G401 (cell line): ENCODE data around the gene LSM3. TPM values are rescaled to one million over a fixed set of nuclear protein-coding genes. Genes with fewer than 3 reads are reported as not detected.
"Not testable (repeated sequence)": the region's sequence is repeated elsewhere in the genome, so short reads cannot be mapped to it uniquely, and the experiment has no call there.

Experiments
- DNase-seq: peaks from one replicate; pipeline ENCODE4 v3.0.0-alpha.2; 2015; ENCODE audit warnings: low spot score
- in situ Hi-C: cut with HindIII; loops from 2 replicates; pipeline ENCODE4 v1.10.0; 2016; ENCODE audit warnings: low sequenced_read_pairs, mixed read lengths
- total RNA-seq: library from RNA; depleted of rRNA; stranded (reverse); fragments of >200 nt; shearing (Covaris generic); gene quantifications from 2 replicates; pipeline ENCODE4 v1.2.3, GENCODE V29; 2014

LSM3 gene
- total RNA-seq, 1 experiment from 2014 or later = 33.1 TPM

DNA sequence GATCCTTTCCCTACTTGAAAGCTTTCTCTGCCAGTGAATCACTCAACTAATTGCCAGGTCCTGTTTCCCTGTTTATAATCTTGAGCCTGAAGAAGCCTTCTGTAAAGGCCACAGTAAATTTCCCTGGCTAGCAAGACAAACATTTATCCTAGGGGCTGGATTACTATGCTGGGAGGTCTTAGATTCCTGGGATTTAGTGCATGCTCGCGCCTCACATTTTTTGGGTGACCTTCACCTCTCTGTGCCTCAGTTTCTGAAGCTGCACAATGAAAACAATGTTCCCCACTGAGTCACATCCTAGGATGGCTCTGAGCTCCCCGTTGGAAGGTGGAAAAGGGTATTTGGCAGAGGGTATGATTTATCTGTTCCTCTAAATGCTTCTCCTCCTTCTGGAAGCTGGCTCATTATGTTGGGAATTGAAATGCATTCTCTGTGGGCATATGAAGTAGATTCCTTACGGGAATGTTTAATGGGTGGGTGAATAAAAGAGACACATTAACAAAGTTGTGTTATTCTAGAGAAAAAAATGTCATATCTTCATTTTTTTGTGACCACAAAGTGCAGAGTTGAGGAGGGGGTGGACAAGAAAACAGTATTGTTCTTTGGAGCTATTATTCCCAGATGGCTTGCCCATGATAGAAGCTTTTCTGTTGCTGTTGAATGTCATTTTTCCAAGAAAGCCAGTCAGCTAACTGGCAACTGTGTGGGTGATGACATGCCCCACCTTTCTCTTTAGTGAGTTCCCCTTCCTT, 32.4 kb downstream of the LSM3 start:
- in situ Hi-C loops = no loop called here
- DNase-seq = no peak

DNA sequence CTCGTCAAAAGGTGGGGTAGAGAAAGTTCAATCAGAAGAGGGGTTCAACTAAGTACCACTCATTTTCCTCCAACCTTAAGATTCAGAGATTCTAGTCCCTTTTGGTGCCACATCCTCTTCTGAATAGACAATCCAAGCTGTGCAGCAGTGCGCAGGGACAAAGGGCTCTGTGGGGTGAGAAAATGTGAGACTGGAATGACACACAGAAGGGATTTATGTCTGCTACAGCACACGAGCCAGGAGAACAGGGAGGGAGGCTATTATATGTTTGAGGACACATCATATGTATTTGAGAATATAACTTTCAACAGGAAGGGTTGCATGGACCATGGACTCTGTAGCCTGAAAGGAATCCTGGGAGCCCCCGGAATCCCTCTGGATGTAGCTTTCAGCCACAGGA, 33.0 kb downstream of the LSM3 start:
- in situ Hi-C loops = no loop called here

DNA sequence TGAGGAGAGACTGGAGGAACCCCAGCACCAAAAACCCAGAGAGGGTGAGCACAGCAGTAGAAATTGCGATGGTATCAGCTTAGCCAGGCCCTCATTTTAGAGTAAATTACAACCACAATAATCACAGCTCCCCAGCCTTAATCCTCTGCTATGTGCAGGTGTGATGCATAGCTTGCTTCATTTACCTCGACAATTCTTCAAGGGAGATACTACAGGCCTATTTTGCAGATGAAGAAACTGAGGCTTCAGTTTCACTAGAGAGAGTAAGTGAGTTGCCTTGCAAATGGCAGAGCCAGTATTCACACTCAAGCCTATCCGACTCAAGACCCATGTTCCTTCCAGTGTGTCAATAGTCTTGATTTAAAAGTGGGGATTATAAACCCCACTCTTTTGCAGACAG, 33.4 kb downstream of the LSM3 start:
- DNase-seq = no peak
- in situ Hi-C loops = no loop called here

More for the DNA sequence above, 33.0 kb downstream of the LSM3 start:
- no peak for DNase-seq

DNA sequence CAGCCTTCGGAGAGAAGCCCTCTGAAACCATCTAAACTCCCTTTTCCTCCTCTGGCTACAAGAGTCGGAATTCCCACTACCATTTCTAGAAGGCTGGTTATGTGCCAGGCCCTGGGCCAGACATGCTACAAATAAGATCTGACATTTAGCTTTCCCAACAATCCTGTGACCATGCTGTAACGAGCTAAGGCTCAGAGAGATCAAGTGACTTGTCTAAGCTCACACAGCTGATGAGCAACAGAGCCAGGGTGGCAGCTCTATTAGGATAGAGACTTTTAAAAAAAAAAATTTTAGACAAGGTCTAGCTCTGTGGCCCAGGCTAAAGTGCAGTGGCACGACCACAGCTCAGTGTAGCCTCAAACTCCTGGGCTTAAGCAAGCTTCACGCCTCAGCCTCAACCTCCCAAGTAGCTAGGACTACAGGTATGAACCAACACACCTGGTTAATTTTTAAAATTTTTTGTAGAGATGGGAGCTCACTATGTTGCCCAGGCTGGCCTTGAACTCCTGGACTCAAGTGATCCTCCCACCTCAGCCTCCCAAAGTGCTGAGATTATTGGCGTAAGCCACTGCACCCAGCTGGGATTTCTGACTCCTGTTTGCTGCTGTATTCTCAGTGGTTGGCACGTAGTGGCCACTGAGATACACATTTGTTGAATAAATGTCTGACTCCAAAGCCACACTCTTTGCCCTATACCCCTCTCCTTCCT, 34.6 kb downstream of the LSM3 start:
- no peak for DNase-seq
- in situ Hi-C loops = no loop called here

DNA sequence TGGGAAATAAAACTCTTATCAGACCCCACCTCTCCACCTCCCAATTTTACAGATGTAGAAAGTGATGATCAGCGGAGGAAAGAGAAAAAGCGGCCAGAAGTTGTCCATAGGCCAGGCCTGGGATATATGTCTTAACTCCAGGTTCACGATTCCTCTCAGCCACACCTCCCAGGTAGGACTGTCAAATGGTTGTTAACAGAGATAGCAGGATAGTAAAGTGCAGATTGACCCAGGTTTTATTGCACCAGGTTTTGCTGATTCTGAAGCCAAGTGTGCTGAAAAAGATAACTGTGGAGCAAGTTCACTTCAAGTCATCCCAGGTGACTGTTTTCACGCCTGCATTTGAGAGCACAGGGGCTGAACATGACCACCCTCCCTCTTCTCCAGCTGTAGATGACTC, 36.1 kb downstream of the LSM3 start:
- in situ Hi-C loops = no loop called here
- DNase-seq = no peak

DNA sequence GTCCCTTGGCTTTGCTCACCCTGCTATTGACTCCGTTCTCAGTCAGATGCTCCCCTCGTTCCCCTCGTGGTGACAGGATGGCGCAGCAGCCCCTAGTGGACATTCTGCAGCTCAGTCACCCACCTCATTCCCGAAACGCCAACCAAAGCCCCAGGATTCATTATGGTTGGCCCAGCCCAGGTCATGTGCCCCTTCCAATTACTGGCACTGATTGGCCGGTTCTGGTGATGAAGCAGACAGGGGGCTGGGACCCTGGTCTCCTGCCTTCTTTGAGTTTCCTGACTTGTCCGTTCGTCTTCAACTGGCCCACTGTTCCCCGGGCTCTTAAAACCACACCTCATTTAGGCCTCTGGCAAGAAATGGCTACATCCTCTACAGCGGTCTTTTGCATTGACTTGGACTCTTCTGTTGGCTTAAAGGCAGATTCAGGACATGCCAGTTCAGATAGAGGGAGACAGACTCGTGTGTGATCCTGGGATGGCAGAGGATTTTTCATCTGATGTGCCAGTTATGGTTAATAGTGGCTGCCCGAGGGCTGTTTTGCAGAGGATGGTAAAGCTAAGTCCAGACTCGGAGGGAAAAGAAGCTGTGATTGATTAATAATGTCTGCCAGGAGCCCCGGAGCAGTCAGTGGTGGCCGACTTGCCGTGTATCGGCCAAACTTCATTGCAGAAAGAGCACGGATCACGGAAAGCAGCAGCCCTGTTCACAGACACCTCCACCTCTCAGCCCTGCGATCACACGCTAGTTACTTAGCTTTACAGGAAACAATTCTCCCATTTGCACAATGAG, 37.8 kb downstream of the LSM3 start:
- in situ Hi-C loops = no loop called here
- DNase-seq = peak; percentile 89

DNA sequence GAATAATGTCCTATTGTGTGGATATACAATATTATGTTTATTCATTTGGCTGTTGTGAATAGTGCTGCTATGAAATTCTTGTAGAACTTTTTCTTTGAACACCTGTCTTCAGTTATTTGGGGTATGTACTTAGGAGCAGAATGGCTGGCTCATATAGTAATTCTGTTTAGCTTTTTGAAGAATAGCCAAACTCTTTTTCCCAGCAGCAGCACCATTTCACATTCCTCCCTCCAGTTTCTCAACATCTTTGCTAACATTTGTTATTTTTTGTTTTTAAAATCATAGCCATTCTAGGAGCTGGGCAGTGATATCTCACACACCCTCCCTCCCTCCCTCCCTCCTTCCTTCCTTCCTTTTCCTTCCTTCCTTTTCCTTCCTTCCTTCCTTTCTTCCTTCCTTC, 39.7 kb downstream of the LSM3 start:
- in situ Hi-C loops = no loop called here
- no peak for DNase-seq

DNA sequence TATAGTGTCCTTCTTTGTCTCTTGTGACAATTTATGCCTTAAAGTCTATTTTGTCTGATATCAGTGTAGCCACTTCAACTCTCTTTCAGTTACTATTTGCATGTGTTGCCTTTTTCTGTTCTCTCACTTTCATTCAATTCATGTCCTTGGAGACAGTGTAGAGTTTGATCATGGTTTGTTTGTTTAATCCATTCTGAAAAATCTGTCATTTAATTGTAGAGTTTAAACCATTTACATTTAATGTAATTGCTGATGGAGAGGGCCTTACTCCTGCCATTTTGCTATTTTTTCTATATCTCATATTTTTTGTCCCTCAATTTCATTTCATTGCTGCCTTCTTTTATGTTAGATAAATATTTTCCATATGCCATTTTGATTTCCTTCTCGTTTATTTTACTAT, 42.3 kb downstream of the LSM3 start:
- no peak for DNase-seq
- in situ Hi-C loops = no loop called here

DNA sequence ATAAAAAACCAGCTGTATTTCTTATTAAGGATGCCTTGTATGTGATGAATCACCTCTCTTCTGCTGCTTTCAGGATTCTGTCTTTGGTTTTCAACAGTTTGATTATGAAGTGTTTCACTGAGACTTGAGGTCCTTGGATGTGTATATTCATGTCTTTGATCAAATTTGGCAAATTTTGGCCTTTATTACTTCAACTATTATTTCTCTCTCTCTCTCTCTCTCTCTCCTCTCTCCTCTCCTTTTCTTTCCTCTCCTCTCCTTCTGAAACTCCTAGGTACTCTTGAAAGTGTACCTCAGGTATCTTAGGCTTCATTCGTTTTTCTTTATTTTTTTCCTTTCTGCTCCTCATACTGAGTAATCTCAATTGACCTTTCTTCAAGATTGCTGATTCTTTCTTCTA, 43.3 kb downstream of the LSM3 start:
- in situ Hi-C loops = no loop called here
- no peak for DNase-seq

DNA sequence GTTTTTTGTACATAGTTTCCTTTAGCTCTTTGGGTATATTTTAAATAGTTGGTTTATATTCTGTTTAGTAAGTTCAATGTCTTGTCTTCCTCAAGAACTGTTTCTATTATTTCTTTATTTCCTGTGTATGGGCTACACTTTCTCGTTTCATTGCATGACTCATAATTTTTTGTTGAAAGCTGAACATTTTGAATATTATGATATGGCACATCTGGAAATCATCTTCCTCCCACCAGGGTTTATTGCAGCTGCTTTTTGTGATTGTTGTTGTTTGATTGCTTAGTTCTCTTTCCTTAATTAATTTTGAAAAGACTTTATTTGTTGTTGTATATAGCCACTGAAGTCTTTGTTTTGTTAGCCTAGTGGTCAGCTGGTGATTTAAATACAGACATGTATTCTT, 43.8 kb downstream of the LSM3 start:
- in situ Hi-C loops = no loop called here
- DNase-seq = no peak

DNA sequence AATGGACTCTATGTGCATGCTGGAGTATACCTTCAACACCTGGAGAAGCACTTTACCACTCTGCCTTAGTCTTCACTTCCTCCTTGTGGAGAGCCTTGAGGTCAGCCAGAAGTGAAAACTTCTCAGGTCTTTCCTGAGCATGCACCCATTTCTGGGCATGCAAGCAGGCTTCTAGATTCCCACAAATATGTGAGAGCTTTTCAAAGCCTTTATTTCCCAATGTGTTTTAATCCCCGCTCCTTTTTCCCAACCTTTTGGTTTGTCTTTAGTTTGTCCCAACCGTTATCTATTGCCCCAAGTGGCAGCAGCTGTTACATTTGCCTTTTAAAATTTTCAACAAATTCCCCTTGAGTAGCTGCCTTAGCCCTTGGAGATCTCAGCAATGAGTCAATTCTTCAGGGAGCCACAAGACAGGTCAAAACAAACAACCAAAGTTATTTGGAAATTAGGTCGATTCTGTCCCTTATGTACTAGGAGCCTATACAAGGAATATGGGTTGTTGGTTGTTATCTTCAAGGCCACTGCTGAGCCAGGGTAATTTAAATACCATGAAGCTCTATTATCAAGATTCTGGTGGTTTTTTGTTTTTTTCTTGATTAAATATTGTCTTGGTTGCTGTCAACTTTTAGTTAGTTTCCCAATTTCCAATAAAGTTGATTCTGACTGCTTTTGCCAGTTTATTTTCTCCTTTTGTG, 44.4 kb downstream of the LSM3 start:
- in situ Hi-C loops = no loop called here
- DNase-seq = no peak

DNA sequence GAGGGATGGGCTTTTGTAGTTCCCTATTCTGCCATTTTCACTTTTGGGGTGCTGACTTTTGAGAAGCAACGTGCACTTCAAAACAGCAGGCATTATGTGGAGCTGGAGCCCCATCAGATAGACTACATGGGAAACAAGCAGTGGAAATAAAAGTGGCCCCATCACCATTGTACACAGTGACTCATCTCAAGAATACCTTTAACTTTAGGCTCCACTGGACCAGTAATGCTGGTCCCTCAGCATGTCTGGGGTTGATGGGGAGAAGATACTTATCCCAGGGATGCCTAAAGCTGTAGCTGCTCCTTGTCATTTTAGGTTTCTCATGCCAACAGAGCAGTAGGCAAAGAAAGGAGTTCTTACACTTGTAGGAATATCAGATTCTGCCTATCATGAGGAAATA, 45.0 kb downstream of the LSM3 start:
- no peak for DNase-seq
- in situ Hi-C loops = no loop called here

DNA sequence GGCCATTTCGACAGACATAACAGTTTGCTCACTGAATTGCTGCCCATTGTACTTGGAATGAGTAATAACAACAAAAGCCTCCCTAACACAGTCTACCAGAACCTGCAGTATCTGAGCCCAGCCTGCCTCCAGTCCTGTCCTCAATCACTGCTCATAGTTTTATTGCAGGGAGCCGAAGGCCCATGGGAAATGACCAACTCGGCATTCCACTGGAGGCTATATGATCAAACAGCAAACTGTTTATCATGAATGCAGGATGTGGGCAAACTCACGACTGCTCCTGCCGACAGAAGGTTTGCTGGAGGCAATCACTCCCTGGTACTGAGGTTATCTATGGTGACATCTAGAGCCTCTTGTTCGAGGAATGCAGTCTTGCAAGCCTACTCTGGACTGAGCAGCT, 46.3 kb downstream of the LSM3 start:
- no peak for DNase-seq
- in situ Hi-C loops = no loop called here

DNA sequence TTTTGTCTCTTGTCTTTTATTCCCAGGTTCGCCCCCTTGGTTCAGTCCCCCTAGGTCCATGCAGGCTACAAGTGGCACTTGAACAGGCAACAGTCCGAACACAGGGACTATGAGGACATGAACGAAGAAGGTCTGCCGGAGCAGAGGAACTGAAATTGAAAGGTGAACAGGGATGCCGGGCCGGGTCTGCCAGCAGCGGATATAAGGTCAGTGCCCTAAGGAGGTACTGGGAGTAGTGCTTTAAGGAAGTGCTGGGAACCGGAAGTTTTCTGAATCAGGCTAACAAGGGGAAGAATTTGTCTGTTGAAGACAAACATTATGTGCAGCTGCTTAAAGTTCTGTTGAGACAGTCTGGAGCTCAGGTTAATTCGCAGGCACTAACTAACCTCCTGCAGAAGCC, 46.8 kb downstream of the LSM3 start:
- DNase-seq = no peak
- in situ Hi-C loops = no loop called here

DNA sequence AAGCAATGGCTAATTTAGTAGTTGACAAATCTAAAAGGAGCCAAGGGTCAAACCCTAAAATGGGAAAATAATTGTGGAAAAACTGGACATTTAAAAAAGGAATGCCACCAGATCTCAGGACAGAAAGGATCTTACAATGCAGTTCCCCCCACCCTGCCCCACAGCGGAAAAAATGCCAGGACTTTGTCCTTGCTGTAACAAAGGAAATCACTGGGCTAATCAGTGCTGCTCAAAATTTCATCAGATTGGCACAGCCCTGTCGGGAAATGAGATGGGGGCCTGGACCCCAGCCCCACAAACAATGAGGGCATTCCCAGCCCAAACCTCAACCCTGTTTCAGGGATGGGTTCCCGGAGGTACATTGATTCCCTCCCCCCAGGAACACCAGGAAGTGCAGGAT, 47.7 kb downstream of the LSM3 start:
- DNase-seq, in situ Hi-C loops: not testable (repeated sequence)

DNA sequence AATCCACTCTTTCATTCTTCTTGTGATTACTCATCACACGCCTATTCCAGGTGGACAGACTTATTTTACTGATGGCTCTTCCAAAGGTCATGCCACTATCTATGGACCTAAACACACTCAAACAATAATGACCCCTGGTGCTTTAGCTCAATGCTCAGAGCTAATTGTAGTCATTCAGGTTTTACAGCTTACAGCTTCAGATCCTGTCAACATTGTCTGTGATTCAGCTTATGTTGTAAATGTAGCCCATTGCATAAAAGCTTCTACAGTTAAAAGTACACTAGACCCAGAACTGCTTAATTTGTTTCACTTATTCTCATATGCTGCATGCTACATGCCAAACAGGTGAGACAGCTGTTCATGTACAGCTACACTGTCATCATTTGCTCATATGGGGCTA, 49.2 kb downstream of the LSM3 start:
- no peak for DNase-seq

DNA sequence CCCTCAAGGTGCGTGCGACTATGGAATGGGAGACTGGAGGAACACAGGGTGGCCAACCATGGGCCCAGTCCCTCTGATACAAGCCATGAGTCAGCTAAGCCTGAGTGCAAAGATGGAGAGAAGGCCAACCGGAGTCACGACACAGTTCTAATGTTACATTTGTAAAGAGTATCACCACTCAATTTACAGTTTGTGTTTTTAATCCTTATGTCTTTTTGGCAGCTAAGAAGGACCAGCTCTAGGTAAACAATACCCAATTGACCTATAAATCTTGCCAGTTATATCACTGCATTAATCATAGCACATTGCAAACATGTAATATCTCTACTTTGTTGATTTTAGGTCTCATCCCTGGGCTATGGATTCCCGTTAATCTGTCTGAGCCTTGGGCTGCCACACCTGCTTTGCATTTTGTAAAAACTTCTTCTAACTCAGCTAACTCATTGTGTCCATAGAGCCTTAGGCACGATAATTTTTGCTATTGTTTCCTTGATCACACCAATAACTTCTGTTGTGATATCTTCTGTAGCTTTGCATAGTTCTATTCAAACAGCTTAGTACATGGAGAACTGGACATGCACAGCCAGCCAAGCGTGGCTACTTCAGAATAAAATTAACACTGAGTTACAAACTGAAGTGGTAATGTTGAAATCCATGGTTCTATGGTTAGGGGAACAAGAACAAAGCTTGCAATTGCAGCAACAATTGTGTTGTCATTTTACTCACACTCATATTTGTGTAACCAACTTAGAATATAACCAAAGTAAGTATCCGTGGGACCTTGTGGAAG, 50.3 kb downstream of the LSM3 start:
- no peak for DNase-seq
- in situ Hi-C loops = no loop called here

More for the DNA sequence above, 49.2 kb downstream of the LSM3 start:
- in situ Hi-C loops = no loop called here

DNA sequence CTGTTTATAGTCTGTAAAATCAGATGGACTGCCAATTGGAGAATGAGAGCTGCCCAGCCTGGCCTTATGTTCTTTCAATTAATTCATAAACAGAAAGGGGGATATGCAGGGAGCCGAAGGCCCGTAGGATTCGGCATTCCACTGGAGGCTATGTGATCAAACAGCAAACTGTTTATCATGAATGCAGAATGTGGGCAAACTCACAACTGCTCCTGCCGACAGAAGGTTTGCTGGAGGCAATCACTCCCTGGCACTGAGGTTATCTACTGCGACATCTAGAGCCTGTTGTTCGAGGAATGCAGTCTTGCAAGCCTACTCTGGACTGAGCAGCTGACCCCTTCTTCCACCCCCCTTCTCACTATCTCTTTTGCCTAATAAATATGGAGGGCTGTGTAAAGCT, 51.1 kb downstream of the LSM3 start:
- in situ Hi-C loops, DNase-seq: not testable (repeated sequence)

DNA sequence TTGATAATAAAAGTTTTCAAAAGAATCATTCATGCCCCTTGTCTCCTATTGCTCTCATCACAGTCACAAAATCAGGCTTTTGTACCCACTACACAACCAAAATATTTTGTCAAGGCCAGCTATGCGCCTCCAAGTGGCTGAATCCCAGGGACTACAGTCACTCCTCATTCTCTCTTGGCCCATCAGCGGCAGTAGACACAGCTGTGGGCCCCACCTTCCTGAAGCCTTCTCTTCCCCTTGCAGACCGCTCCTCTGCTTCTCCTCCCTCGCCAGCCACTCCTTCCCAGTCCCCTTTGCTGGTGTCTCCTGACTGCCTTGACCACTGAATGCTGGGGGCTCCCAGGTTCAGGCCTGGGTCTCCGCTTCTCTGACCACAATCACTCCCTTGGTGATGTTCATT, 52.1 kb downstream of the LSM3 start:
- no peak for DNase-seq
- in situ Hi-C loops = no loop called here
